ENCODE measurements around the gene EHMT1. TPM values are rescaled to one million over a fixed set of nuclear protein-coding genes. Genes with fewer than 3 reads are reported as not detected.

EHMT1 gene
- total RNA-seq, 1 donor from 2014 or later, result 48.0 TPM

DNA sequence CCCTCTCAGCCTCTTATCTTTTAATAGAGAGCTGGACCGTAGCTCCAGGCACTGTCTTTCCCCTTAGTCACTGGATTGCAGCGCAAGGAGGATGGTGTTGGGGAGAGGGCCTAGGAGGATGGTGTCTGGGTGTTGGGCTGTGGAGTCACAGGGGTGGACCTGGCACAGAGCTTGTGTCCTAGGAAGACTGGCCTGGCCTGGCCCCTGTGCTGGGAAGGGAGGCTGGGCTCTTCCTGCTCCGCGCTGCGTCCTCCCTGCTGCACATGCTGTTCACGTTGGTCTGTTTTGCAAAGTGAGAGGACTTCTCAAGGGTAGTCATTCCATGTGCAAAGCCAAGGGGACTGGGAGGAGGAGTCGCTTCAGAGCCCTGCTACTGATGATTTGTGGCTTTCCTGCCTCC lies 123.9 kb downstream of the EHMT1 start:
- ATAC-seq, result no peak

DNA sequence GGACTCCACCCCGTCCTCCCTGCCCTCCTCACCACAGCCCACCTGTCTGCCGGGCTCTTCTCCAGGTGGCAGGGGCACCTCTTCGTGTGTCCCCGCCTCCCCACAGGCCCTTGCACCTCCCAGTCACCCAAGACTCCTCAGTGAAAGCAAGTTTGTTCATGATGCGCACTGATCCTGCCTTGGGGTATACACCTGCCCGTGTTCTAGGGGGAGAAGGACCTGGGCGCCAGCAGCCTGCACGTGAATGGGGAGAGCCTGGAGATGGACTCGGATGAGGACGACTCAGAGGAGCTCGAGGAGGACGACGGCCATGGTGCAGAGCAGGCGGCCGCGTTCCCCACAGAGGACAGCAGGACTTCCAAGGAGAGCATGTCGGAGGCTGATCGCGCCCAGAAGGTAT lies 124.9 kb downstream of the EHMT1 start:
- ATAC-seq, result peak; percentile 11

DNA sequence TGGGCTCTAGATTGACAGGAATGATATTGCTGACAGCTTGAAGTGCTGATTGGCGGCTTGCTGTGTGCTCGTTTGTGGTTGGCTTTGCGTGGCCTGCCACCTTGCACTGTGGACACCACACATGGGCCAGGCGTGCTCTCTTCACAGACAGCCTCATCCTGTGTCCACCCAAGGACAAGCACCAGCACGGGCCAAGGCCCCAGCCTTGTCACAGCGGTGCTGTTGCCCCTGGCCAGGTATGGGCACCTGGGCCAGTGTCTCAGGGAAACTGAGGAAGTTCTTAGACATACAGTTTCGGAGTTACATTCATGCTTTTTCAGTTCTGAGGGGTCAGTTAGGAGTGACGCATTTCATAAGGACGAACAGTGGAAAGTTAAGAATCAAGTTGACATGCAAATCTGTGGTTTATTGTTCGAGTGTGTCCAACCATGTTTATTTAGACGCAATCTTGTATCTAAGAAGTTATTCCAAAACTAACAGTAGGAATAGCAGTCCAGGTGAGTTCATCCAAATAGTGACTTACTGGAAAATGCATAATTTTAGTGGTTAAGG lies 125.9 kb downstream of the EHMT1 start:
- no peak for ATAC-seq

DNA sequence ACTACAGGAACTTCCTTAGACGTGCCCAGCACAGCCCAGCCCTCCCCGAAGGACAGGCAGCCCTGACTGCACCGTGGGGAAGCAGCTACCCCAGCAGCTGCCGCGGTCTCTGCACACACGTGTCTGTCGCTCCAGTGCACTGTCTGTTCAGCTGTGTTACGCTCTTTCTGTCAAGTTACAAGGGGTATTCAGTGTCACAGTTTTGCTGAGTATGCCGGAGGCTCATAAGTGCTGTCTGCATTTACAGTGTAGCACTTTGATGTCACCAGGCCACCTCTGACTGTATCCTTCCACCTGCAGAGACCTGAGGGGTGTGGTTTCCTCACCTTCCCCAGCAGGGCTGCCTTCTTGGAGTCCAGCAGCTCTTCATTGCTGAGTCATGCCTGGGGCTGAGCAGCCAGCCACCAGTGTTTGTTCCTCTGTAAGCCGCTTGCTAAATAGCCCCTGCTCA lies 126.8 kb downstream of the EHMT1 start:
- peak; percentile 70 for ATAC-seq

DNA sequence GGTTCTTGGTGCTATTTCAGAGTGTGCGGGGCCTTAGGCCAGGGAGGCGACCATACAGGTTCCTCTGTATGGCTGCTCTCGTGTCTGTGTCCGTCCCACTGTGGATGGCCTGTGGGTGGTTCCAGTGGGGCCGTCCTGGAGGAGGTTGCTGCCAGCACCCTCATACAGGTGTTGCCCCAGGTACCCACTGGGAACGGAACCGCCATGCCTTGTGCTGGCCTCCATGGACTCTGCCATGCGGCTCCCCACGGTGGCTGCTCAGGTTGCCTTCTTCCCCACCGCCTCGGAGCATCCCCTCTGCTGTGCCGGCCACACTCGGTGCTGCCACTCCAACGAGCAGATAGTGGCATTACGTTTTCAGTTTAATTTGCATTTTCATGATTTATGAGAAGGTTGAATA lies 129.5 kb downstream of the EHMT1 start:
- no peak for ATAC-seq

DNA sequence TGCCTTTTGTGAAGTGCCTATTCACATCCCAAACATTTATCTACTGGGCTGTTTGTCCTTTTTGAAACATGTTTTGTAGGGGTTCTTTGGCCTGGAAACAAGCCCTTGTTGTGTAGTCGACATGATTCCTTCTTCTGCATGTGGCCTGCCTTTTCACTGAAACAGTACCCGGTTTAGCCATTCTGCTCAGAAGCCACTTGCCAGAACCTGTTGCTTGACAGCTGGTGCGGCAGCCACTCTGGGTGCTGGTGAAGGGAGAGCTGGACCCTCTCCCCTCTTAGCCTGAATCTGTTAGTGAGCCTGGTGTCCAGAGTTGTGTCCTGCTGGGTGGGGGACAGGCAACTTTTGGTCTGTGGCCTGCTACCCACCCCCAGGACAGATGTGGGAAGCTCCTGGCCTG lies 129.9 kb downstream of the EHMT1 start:
- no peak for ATAC-seq

DNA sequence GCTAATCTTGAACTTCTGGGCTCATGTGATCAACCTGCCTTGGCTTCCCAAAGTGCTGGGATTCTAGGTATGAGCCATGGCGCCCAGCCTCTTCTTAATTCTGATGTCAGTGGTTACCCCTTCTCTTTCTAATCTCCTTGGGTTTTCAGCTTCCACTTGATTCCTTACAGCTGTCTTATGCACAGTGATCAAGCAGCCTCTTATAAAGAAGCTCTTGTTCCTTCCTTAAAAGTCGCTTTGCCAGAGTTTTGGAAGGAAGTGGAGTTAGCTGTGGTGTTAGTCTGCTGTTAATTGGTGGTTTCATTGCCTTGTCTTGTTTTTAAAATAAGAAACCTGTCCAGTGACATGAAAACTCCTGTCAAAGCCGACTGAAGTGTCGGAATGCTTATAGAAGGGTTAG lies 130.7 kb downstream of the EHMT1 start:
- ATAC-seq, result no peak

DNA sequence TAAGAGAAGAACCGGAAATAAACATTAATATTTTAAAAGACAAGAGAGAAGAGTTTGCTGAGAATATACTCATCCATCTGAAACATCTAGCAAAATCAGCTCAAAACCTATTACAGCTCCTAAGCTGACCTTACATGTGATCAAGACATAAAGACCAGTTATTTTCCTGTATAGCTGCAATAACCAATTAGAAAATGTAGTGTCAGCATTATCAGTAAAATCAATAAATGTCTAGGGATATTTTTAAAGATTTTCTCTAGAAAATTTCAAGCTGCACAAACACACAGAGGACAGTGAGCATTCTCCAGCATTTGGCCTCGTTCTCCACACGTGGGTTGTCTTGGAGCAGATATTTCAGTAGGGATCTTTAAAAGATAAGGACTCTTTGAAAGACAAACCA lies 131.2 kb downstream of the EHMT1 start:
- ATAC-seq, result no peak

DNA sequence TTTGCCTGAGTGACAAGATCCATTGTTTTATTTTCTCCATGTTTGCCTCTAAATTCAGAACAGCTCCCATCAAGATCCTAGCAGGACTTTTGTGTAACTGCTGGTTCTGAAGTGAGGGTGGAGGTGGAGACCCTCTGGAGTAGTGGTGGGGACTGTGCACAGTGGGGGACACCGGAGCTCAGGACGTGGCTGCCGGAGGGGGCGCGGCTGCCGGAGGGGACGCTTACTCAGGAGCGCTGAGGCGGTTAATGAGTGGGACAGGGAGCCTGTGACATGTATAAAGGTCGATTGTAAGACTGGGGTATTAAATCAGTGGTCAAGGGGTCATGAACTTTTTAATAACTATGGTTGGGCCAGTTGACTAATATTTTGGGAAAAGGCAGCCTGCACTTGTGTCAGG lies 131.8 kb downstream of the EHMT1 start:
- ATAC-seq, result no peak

DNA sequence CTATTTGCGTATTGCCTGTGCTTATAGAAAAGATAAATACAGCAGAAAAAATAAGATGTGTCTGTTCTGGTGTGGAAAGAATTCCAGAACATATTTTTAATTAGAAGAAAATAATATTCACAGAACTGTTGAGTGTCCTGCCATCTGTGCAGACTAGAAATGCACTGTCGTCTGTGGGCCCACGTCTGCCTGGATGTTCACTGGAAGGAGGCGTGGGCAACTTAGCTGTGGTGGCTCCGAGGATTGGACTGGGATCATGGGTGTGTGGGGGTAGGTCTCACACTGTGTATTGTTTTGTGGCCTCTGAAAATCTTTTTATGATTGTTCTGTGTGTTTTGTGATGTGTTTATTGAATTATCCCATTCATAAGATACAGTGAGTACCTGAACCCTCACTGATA lies 132.8 kb downstream of the EHMT1 start:
- no peak for ATAC-seq

DNA sequence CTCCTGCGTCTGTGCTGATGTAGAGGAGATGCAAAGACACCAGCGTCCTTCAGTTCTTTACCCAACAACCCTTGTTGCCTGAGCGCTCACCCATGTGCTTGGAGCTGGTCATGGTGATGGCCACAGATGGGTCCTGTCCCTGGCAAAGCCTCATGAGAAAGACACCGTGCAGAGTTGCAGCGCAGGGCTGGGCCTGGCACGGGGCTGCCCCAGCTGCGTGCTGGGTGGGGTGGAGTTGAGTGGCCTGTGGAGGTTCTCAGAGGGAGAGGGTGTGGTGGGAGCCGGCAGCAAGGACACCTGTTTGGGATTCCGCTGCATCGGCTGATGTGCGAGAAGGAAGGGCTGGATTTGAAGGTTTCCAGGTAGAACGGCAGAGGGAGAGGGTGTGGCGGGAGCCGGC lies 133.6 kb downstream of the EHMT1 start:
- no peak for ATAC-seq

DNA sequence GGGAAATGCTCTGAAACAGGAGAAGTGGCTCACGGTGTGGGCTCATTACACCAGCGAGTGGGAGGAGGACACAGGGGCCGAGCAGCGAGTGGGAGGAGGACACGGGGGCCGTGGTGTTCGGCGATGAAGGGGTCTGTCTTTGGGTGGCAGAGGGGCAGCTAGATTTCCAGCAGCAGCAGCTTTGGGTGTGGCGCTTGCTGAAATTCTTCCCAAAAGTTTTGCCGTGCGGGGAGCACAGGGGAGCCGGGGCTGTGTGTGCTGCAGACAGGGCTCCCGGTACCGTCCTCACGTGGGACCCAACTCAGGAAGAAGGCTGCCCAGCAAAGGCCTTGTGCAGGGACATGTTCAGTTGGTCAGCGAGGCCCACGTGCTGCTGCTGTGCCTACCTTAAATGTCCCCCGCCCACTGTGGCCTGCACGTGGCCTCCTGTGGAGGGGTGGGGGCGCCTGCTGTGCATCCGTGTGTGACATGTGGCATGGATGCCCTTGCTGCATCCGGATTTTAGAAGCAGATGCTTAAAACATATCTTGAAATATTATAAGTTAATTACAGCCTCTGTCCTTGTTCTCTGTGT lies 134.5 kb downstream of the EHMT1 start:
- ATAC-seq, result no peak

DNA sequence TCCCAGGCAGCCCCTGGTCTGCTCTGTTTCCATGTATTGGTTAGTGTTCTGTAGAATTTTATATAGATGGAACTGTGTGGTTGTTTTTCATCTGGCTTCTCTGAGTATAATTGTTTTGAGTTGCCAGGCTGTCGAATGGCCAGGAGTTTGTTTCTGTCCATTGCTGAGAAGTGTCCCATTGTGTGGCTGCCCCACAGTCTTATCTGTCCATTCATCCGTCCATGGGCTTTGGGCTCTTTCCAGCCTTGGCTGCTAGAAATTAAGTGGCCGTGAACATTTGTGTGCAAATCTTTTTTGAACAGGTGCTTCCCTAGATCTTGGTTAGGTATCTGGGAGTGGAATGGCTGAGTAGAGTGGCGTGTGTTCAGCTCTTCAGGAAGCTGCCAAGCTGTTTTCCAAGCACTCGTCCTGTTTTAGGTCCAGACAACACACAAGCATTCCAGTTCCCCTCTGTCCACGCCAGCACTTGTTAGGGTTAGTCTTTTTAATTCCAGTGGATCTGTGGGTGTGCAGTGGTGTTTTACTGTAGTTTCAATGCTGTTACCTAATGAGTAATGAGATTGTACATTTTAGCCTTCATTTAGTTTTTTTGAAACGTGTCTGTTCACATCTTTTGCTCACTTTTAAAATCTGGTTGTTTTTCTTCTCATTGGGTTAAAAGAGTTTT lies 136.6 kb downstream of the EHMT1 start:
- no peak for ATAC-seq

DNA sequence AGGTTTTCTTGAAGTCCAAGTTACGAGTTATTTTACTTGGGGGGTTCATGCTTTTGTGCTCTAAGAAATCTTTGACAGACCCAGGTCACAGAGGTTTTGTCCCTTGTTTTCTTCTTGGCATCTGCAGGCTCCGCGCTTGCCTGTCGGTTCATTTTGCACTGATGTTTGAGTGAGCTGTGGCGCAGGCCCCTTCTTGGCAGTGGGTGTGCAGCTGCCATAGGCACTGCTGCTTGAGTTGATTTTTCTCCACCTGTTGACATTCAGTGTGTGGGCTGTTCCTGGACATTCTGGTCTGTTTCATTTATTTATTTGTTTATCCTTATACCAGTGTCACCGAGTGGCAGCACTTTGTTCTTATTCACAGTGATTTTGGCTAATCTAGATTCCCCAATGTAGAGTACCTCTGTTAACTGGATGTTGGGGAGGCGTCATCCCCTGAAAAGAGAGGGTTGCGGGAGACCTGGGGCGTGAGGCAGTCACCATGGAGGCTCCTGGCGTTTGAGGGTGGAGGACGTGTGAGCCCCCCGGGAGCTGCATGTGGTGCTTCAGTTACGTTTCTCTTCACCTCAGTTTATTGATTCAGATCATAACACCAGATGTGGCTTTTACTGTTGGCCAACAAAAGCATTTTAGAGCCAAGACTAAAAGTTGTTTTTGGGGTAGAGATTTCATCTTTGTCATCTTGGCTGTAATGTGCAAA lies 137.4 kb downstream of the EHMT1 start:
- no peak for ATAC-seq

DNA sequence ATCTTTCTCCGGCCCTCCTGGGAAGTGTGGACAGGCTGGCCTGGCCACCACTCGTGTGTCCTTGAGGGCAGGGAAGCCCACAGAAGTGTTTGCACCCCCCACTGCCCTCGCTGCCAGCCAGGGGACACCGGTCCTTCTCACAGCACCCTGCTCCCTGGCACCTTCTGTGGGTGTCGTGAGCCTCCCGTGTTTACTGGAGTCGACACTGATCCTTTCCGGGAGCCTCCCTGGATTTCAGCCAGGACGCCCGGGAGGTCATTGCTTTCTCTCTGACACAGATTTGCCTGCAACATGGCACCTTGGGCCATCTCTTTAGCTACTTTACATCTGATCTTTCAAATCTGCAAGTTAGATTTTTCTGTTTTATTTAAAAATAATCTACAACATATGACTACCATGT lies 138.3 kb downstream of the EHMT1 start:
- ATAC-seq, result peak; percentile 22

DNA sequence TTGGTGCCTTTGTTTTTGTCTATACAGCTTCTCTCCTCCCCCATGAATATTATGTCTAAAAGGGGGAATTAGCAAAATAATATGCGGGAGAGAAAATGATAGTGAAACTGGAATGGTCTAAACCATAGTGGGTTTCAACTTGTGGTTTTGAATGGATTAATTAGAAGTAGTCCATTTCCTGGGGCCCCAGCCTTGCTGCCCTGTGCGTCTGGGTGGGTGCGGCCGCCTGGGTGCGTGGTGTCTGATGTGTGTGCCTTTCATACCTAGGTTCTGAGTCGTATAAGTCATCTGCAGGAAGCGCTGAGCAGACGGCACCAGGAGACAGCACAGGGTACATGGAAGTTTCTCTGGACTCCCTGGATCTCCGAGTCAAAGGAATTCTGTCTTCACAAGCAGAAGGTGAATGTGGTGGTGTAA lies 138.8 kb downstream of the EHMT1 start:
- peak; percentile 56 for ATAC-seq

DNA sequence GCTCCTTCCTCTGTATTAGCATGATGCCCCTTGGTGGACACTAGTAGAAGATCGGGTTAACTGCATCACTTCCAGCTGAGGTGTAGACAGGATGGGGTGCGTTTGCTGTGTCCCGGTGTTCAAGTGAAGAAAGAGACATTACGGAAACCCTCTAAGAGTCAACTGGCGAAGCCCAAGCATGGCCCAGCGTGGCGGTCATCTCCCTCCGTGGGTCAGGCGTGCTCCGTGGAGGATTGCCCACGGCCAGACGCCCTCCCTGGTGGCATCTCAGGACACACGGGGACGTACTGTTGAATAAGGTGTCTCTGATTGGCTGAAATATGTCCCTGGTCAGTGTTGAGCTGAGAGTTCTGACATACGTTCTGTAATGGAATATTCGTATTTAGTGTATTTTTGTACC lies 139.3 kb downstream of the EHMT1 start:
- no peak for ATAC-seq

DNA sequence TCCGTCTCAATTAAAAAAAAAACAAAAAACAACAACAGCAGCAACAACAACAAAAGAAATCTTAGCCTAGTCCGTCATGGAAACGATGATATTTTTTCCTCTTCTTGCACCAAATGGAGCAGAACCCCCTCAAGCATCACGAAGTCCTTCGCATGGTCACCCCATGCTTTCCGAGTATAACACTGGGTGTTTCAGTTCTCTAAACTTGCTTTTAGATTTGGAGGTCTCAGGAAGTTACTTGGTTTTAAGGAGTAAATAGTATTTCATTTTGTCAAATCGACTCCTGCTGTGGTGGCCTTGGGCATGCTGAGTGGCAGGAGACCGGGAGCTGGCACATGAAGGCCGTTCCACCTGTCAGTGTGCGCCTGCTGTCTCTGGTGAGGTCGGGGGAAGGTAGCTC lies 140.3 kb downstream of the EHMT1 start:
- ATAC-seq, result no peak

DNA sequence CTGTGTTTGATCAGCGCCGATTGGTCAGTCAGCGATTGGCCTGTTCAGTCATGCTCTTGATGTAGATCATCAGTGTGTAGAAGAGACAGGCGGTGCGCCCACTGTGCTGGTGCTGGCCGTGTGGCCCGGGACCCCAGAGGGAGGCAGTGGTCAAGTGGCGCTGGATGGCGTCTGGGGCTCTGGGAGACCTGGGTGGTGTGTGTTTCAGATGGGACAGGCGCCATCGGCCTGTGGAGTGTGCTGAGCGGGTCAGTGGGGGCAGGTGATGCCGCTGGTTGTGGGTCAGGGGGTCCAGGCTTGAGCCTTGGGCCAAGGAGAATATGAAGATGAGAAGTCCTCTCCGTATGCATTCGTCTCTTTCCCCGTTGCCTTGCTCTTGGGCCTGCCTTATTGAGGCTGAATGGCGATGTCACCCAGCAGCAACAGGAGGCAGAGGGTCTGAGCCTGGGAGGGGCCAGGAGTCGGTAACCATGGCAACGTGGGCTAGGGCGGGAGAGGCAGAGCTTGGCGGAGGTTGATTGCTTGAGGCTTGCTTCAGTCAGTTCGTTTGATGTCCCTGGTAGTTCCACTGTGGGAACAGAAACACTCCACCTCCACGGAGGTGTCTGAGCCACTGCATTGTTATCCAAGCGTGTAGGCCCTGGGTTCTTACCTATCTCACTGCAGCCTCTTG lies 141.0 kb downstream of the EHMT1 start:
- no peak for ATAC-seq

DNA sequence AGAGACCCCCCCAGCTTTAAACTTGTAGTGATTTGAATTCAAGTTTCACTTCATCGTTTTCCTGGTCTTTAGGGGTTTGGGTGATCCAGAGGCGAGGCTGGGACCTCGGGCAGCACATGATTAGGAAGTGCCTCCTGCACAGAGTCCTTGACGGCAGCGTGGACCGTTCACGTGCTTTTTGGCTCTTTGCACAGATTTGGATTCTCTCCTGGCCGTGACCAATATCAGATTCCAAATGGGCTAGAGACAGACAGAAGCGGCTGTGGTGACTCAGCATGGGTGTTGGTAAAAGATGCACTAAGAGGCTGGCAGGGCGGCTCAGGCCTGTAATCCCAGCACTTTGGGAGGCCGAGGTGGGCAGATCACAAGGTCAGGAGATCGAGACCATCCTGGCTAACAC lies 141.6 kb downstream of the EHMT1 start:
- ATAC-seq, result no peak

DNA sequence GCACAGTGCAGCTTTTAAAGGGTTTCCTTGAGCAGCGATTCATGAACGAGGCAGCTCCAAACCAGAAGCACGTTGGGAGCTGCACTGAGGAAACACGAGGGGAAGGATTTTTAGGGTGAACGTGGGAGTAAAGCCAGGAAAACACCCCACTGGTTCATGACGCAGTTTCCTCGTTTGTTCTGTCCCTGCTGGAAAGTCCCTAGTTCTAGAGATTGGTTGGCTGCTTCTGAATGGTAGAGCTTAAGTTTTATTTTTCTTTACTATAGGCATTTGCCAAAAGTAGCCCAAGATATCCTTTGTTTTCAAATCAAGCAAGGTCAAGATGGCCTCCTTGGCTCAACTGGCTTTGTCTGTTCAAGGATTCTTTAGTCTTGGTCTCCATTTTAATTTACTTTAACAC lies 142.2 kb downstream of the EHMT1 start:
- no peak for ATAC-seq

DNA sequence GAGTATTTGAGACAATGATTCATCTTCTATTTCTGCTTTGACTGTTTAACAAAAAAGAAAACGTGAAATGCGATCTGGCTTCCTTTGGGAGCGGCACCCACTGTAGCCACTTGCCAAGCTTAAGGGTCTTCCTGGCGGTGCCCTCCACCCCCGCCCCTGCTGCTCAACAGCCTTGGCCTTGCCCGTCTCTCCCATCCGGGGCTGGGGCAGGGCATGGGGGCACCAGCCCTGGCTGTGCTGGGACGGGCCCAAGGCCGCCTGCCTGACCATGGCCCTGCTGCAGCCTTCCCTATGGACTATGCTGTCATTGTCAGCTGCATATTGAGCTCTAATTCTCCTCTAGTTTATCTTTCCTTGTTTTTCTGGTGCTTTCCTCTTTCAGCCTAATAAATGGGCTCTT lies 143.0 kb downstream of the EHMT1 start:
- no peak for ATAC-seq

DNA sequence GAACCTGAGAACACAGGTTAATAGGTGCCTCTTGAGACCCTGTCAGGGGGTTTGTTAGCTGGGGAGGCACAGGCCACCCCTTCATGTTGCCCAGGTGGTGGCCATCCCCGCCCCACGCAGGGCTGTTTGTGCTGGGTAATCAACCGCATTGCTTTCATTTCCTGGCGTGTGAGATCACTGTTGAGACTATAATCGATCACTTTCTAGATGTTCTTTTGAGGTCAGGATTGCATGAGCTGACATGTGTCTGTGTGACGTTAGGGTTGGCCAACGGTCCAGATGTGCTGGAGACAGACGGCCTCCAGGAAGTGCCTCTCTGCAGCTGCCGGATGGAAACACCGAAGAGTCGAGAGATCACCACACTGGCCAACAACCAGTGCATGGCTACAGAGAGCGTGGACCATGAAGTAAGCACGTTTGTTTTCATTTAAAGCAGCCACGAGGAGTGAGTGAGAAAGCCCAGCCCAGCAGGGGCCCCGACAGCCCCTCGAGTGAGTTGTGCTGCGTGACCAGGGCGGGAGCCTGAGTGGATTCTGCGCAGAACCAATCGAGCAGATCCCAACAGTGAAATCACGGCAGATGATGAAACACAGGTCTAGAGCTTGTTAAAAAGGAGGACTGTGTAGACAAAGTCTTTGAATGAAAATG lies 143.7 kb downstream of the EHMT1 start:
- ATAC-seq, result peak; percentile 35

Data from esophagus mucosa (tissue), 1 donor.